RWPE2 (cell line): Measurements from ENCODE around the gene ARHGAP15.
"Not testable (repeated sequence)": the region's sequence is repeated elsewhere in the genome, so short reads cannot be mapped to it uniquely, and the experiment has no call there.

ENCODE experiments used
- ATAC-seq: fragments of 200-7000 bp; cut with Tn5 transposase; 3 replicates; pipeline ENCODE4 v1.9.1; 2021; ENCODE audit warnings: low read depth
- DNase-seq: peaks from one replicate; pipeline ENCODE4 v3.0.0-alpha.2; 2020; ENCODE audit warnings: low spot score
- H3K27ac ChIP-seq: fragments of 450-650 bp; 2 replicates; pipeline ENCODE4 v1.5.1; 2017; ENCODE audit warnings: mild to moderate bottlenecking; ENCODE audit not compliant: poor library complexity, severe bottlenecking
- H3K27me3 ChIP-seq: fragments of 250-450 bp; sonication (Bioruptor Pico); 2 replicates; pipeline ENCODE4 v1.5.1; 2021; ENCODE audit warnings: mild to moderate bottlenecking, moderate library complexity; ENCODE audit not compliant: insufficient read depth, poor library complexity, severe bottlenecking
- H3K36me3 ChIP-seq: fragments of 250-450 bp; sonication (Bioruptor Pico); 2 replicates; pipeline ENCODE4 v1.5.1; 2020; ENCODE audit warnings: low read depth, mild to moderate bottlenecking, moderate library complexity
- H3K4me1 ChIP-seq: fragments of 250-450 bp; sonication (Bioruptor Pico); 2 replicates; pipeline ENCODE4 v1.5.1; 2021; ENCODE audit warnings: mild to moderate bottlenecking, moderate library complexity; ENCODE audit not compliant: insufficient read depth, poor library complexity, severe bottlenecking
- H3K4me3 ChIP-seq: fragments of 250-450 bp; sonication (Bioruptor Pico); 2 replicates; pipeline ENCODE4 v1.5.1; 2021; ENCODE audit warnings: mild to moderate bottlenecking, moderate library complexity; ENCODE audit not compliant: severe bottlenecking
- H3K9me3 ChIP-seq: fragments of 250-450 bp; sonication (Bioruptor Pico); 2 replicates; pipeline ENCODE4 v1.5.1; 2021; ENCODE audit warnings: mild to moderate bottlenecking, moderate library complexity; ENCODE audit not compliant: severe bottlenecking
- TF ChIP-seq, protein P1 (sequence below): fragments of 450-650 bp; IDR thresholded peaks from one replicate; pipeline ENCODE4 v1.5.1; 2017; ENCODE audit warnings: mild to moderate bottlenecking, moderate library complexity; ENCODE audit not compliant: poor library complexity, severe bottlenecking

The ARHGAP15 gene

GRCh38 chr2:143087033-143087432 is 42.2 kb upstream of the ARHGAP15 start:
- no peak for ATAC-seq
- H3K9me3 ChIP-seq, result no peaks in the 10 kb centered on the region
- no peak for DNase-seq

DNA sequence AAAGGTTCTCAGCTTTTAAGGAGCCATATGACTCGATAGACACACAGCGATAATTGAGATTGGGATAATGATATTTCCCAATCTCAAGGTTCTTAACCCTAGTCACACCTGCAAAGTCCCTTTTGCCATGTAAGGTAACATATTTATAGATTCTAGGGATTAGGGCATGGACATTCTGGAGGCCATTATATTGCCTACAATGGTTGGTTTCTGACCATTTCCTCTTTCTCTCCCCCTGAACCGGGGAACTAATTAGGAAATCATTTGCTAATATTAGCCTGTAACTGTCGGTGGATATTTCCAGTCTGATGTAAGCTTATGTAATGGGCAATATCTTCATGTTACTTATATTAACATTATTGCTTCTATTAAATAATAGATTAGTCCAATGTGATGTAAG is 40.8 kb upstream of the ARHGAP15 start:
- Histone ChIP-seq H3K27me3 (no peaks in the 10 kb centered on the region), H3K9me3 (no peaks in the 10 kb centered on the region), H3K4me1 (peaks cover 1% of the 10 kb centered on the region), H3K4me3 (no peak overlapping the region), H3K27ac (no peak overlapping the region), H3K36me3 (no peaks in the 10 kb centered on the region)
- ATAC-seq (no peak), DNase-seq (no peak)
- TF ChIP-seq, protein P1, sequence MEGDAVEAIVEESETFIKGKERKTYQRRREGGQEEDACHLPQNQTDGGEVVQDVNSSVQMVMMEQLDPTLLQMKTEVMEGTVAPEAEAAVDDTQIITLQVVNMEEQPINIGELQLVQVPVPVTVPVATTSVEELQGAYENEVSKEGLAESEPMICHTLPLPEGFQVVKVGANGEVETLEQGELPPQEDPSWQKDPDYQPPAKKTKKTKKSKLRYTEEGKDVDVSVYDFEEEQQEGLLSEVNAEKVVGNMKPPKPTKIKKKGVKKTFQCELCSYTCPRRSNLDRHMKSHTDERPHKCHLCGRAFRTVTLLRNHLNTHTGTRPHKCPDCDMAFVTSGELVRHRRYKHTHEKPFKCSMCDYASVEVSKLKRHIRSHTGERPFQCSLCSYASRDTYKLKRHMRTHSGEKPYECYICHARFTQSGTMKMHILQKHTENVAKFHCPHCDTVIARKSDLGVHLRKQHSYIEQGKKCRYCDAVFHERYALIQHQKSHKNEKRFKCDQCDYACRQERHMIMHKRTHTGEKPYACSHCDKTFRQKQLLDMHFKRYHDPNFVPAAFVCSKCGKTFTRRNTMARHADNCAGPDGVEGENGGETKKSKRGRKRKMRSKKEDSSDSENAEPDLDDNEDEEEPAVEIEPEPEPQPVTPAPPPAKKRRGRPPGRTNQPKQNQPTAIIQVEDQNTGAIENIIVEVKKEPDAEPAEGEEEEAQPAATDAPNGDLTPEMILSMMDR, result no peak

More at GRCh38 chr2:143087033-143087432, 42.2 kb upstream of the ARHGAP15 start:
- Histone ChIP-seq H3K27me3 (no peaks in the 10 kb centered on the region), H3K36me3 (no peaks in the 10 kb centered on the region), H3K27ac (no peak overlapping the region), H3K4me3 (no peak overlapping the region), H3K4me1 (peaks cover 5% of the 10 kb centered on the region)
- TF ChIP-seq, protein P1, result no peak

- not testable (repeated sequence) for H3K4me3 ChIP-seq, H3K27me3 ChIP-seq, H3K27ac ChIP-seq, H3K4me1 ChIP-seq, DNase-seq, H3K9me3 ChIP-seq, ATAC-seq, H3K36me3 ChIP-seq
Observed at GRCh38 chr2:143089520-143089919, 39.7 kb upstream of the ARHGAP15 start.

DNA sequence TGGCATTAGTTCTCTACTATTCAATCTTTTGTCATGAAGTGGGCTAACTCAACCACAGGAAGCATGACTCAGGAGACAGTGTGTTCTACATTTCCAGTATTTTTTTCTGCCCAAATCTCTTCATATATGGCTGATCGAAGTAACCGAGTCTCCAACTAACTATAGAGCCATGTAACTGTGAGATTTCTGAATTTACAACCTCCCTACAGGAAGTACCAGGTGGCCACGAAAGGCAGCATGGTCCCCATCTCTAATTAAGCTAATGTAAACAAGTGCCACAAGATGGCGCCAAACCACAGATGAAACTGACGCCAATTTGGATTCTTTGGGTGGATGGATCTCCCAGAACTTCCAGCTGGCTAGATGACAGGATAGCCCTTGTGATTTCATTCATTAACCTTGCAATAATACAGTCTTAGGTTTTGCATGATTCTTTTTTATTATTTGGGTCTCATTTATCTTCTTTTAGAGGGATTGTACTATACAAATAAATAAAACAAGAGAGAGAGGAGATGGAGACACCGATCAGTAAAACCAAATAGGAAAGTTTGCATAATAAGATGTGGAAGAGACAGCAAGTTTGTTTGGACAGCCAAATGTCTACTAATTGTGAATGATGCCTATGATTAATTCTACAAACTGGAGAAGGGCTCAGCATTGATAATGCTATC is 18.3 kb upstream of the ARHGAP15 start:
- no peak overlapping the region for H3K27ac ChIP-seq
- H3K9me3 ChIP-seq, result no peaks in the 10 kb centered on the region
- no peak overlapping the region for H3K4me3 ChIP-seq
- peak; percentile 68 for ATAC-seq
- no peaks in the 10 kb centered on the region for H3K36me3 ChIP-seq
- DNase-seq, result no peak
- no peaks in the 10 kb centered on the region for H3K27me3 ChIP-seq
- no peaks in the 10 kb centered on the region for H3K4me1 ChIP-seq
- TF ChIP-seq, protein P1, result peak; percentile 89

DNA sequence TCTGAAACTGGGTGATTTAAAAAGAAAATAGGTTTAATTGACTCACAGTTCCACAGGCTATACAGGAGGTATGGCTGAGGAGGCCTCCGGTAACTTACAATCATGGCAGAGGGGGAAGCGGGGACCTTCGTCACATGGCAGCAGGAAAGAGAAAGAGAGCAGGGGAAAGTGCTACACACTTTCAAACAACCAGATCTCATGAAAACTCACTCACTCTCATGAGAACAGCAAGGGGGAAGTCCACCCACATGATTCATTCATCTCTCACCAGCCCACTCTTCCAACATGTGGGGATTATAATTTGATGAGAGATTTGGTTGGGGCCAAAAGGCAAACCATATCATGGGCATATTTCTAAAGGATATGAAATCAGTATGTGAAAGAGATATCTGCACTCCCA is 12.0 kb upstream of the ARHGAP15 start:
- Histone ChIP-seq H3K4me3 (no peak overlapping the region), H3K36me3 (no peaks in the 10 kb centered on the region), H3K9me3 (no peaks in the 10 kb centered on the region), H3K4me1 (no peaks in the 10 kb centered on the region), H3K27me3 (no peaks in the 10 kb centered on the region), H3K27ac (no peak overlapping the region)
- no peak for ATAC-seq
- TF ChIP-seq, protein P1, result no peak
- DNase-seq, result no peak
